C1 segment of cervical spinal cord (tissue), 14 donors: ENCODE measurements around the gene C5.
"Not testable (repeated sequence)": the region's sequence is repeated elsewhere in the genome, so short reads cannot be mapped to it uniquely, and the experiment has no call there.

ENCODE experiments used
- DNase-seq, 14 donors: peaks; one replicate each; lab custom pipeline; 2025; lab: John Stamatoyannopoulos, UW

Gene C5

GRCh38 chr9:120979797-120980196 lies 70.3 kb downstream of the C5 start:
- no peak for DNase-seq

DNA sequence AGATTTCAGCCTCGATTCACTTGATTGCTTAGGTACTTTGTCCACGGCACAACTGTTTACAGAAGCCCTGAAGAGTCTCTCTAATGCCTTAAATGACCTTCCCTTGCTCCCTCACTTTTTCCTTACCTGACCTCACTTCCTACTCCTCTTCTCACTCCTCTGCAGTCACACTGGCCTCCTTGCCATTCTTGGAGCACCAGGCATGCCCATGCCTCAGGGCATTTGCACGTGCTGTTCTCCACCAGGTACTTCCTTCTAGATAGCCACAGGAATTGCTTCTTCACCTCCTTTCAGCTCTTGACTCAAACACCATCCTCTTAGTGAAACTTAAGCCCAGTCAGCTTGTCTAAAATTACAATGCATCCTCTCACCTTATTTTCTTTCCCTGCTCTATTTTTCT lies 71.1 kb downstream of the C5 start:
- no peak for DNase-seq

GRCh38 chr9:120977321-120977720 lies 72.8 kb downstream of the C5 start:
- no peak for DNase-seq

DNA sequence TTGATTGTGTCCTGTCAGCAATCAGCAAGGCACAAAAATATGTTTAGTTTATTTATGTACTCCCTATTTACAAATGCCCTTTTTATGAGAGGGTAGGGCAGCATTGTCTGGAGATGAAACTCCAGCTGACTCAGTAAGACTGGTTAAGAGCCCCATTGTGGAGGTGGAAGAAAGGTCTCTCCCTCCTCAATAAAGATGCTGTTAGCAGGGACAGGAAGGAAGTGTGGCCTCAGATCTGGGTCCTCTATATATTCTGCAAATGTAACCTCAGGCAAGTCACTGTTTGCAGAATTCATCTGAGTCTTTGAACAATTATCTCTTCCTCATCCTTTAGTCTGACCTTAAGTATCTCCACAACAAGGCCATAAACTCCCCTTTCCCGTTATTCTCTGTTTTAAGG lies 75.2 kb downstream of the C5 start:
- no peak for DNase-seq

DNA sequence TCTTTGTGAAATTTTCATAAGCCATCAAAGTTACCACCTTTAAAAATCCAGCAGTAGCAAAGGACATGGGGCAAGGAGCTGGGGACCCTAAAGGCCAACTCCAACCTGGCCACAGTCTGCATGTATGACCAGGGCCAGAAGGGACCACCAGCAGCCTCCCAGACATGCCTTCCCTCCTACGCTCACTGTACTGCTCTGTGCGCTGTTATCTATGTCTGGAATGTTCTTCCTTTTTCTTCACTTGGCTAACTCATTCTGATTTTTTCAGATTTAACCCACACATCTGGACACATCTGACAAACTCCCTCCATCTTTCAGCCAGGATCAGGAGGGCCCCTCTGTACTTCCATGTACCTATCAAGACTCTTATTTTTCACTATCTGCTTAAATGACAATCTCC lies 75.9 kb downstream of the C5 start:
- DNase-seq, result no peak

GRCh38 chr9:120971938-120972337 lies 78.1 kb downstream of the C5 start:
- no peak for DNase-seq

GRCh38 chr9:120971471-120971870 lies 78.6 kb downstream of the C5 start:
- DNase-seq, result not testable (repeated sequence)

GRCh38 chr9:120970244-120970643 lies 79.8 kb downstream of the C5 start:
- no peak for DNase-seq

DNA sequence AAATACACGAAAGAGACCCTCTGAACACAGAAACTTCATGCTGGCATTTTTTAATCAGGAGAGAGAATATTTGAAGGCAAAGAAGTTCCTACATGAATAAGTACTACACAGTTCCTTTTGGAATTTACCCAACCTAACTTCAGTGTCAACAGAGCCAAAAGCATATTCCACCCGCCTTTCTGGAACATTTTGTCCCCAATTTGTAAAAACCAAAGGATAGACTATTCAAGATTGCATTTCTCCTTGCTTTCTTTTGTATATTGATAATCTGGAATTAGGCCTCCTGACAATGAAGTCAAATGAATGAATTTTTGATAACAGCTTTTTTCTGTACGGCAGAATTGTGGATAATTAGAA lies 84.1 kb downstream of the C5 start:
- no peak for DNase-seq

DNA sequence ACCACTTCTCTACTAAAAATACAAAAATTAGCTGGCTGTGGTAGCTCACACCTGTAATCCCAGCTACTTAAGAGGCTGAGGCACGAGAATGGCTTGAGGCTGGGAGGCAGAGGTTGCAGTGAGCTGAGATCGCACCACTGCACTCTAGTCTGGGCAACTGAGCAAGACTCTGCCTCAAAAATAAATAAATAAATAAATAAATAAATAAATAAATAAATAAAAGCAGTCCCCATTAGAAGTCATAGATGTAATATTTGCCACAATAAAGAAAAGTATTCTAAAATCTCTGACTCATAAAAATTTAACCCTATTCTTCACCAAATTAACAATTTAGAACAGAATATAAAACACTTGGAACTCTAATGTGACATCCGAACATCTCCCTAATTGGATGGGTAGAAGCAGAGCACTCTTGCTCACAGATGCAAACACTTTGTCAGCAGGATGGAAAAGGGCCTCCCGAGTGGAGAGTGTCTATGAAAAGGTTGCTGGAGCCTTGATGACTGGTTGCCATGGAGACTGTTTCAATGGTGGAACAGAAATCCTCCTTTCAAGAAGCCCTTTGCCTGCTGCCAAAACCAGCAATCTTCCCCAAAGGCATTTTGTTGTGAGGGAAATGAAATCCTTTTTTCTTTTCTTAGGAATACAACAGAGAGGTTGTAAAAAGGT lies 84.6 kb downstream of the C5 start:
- DNase-seq, result peak in 6 of 14 donors; percentile 1 to 19 (median 10)

- no peak for DNase-seq
These were observed 88.1 kb downstream of the C5 start for GRCh38 chr9:120961936-120962335.

DNA sequence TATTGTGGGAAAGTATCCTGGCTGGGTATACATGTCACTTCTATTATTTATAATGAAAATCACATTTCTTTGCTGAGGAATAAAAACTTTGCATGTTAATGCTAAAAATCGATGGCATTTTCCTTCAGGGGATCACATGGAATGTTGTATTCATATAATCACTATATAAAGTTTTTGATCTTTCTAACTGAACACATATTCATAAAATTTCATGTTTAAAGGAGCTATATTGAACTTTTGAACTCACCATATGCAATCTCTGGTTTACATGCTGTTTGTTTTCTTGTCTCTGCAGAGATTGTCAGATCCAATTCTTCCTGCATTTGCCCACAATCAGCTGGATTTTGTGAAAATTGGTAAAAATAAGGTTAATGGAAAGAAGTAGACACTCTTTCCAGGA lies 90.1 kb downstream of the C5 start:
- no peak for DNase-seq

DNA sequence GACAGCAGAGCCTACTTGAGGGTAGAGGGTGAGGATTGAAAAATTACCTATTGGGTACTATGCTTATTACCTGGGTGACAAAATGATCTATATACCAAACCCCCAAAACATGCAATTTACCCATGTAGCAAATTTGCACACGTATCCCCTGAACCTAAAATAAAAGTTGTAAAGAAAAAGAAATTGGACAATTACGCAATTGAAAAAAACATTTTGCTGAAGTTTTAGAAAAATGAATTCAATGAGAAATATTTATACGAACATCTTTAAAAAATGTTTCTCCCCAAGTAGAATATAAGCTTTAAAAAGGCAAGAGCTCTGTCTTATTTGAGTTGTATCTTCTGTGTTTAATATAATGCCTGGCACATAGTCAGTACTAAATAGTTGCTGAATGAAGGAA lies 93.2 kb downstream of the C5 start:
- DNase-seq, result no peak

DNA sequence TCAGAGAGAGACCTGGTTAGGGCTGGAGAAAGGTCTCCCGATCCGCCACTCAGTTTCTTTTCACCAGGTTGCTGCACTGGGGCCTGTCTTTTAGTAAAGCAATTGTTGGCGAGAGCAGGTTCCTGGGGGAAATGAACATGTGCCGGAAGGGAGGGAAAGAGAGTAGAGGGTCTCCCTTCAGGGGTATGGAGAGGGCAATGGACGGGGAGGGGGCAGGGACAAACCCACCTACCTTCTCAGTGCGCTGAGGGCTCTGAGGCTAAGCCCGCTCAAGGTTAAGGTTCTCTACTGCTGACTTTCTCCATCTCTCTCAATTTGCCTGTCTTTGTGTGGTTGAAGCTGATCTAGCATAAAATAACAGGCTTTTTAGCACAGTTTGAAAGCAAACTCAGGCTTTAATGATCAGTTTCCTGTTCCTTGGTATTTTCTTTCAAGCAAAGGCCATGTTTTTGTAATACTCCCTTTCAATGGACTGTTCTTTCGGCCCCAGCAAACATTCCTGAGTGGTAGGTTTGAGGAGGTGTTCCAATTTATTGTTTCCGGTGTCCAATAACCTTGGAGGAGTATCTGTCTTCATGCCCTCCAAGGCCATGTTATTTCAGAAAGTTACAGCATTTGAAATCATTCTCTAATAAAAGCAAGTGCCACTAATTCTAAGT lies 98.0 kb downstream of the C5 start:
- no peak for DNase-seq

DNA sequence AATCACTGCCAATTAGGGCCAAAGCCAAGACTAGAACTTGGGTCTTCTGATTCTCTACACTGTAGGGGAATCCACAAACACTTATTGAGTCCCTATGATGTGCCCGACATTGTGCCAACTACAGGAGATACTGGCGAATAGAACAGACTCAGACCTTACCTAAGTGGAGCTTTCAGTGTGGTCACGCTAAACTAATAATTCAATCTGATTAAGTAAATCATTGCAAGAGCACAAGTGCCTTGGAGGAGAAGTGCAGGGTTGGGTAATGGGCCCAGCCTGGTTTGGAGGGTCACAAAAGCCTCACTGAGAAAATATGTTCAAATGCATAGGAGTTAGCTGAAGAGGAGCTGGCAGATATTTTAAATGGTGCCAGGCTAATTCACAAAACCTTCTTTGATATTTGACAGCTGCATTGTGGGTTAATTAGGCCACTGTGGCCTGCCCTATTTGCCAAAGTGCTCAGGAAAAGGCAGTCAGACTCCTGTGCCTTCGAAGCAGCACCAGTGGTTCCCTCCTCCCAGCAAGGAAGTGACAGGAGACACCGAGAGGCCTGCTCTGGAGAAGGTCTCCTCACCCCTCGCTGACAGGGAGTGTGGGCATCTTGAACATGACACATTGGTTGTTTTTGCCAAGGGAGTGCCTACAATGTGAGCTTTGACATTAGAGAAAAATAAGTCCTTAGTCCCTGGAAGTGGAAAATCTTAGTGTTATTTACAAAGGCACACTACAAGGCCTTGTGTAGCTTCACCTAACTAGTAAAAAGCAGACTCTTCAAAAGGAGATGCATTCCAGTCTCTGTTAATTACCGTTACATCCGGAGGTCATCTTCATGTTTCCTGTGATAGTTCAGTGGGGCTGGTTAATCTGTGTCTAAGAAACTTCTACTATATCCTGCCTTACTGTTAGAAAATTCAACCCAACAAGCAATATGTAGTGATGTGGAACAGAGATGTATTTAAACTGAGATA lies 99.4 kb downstream of the C5 start:
- no peak for DNase-seq

- no peak for DNase-seq
These were observed 100.8 kb downstream of the C5 start for GRCh38 chr9:120949290-120949689.

- no peak for DNase-seq
These were observed 101.3 kb downstream of the C5 start for GRCh38 chr9:120948824-120949223.

DNA sequence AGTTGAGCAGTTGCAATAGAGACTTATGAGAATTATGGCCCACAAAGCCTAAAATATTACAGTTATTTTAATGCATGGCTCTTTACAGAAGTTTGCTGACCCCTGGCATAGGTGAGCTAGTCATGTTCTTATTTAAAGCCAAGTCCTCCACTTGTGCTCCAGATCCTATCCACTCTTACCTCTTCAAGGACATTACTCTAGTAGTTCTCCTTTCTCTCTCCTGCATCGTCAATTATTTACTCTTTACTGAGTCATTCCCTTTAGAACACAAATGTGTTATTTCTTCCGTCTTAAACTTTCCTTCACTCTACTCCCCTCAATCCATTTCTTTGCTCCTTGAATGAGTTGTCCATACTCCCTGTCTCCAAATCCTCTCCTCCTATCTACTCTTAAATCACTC lies 102.9 kb downstream of the C5 start:
- DNase-seq, result no peak

- no peak for DNase-seq
These were observed 103.8 kb downstream of the C5 start for GRCh38 chr9:120946259-120946658.

- no peak for DNase-seq
These were observed 105.1 kb downstream of the C5 start for GRCh38 chr9:120944948-120945347.

GRCh38 chr9:120944434-120944843 lies 105.6 kb downstream of the C5 start:
- no peak for DNase-seq

- no peak for DNase-seq
These were observed 107.7 kb downstream of the C5 start for GRCh38 chr9:120942186-120943001.
